GM18498 (cell line): ENCODE data around the gene DPP6.
"Not testable (repeated sequence)": the region's sequence is repeated elsewhere in the genome, so short reads cannot be mapped to it uniquely, and the experiment has no call there.

Source experiments
- ATAC-seq: cut with Tn5 transposase; IDR thresholded peaks from one replicate; pipeline ENCODE4 v1.9.1; 2021; ENCODE audit warnings: mild to moderate bottlenecking, moderate library complexity; ENCODE audit not compliant: unreplicated experiment

The DPP6 gene

DNA sequence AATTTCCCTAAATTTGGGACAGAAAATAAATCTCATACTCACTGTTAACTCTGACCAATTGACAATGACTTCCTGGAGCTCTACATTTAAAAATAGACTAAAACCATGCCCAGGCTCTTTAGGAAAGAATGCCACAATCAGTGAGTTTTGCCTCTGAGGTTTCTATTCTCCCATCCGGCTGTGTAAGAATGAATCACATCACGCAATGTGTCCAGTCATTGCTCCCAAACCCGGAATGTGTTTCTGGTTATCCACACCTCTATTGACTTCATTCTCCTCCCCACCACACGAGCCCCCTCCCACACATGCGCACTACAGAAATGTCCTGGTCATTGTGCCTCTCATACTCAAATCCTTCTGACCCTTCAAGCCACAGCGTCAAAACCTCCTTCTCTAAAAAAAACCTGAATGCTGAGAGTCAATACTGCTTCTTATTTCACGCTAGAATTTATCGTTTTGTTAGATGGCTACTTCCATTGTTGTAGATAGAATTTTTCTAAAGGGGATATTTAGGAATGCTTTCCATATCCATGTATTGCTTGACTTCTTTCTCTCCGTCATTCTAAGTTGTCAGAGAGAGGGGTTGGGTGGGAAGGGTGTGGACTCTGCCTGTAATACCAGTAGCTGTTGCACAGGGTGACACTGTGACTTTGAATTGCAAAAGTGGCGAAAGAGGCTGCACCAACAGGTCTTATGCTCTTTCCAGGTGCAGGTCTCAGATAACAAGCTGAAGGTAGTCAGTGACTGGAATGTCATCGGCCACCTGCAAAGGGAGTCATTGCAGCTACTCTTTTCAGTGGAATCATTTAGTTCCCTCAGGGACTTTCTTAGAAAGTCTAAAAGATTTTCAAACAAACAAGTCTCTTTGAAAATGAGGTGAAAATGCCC, 594.2 kb downstream of the DPP6 start:
- no peak for ATAC-seq

DNA sequence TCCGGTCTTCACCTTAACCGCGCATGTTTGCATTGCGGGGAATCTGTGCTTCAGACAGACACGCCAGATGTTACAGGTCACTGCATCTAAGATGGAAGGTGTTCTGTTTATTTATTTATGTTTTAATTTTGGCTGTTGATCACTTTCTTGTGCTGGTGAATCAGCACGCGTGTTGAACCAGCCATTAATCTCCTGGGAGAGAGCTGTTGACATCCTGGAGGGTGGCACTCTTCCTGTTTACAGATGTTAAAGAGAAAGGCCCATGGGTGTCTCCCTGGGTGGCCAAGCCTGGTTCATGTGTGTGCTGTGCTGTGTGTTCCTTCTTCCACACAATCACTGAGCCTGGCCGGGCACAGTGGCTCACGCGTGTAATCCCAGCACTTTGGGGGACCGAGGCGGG, 595.4 kb downstream of the DPP6 start:
- no peak for ATAC-seq

DNA sequence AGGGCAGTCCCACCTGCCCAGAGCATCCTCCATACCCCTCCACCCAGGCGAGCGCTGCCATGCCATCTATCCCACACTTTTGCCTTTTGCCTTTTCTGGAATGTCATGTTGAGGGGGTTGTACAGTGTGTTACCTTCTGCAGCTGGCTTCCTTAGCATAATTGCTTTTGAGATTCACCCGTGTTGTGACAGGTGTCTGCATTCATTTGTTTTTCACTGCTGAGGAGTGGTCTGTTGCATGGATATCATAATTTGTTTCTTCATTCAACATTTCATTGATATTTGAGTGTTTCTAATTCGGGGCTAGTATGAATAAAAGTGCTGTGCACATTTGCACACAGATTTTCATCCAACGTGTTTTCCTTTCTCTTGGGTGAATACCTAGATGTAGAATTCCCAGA, 596.8 kb downstream of the DPP6 start:
- no peak for ATAC-seq

DNA sequence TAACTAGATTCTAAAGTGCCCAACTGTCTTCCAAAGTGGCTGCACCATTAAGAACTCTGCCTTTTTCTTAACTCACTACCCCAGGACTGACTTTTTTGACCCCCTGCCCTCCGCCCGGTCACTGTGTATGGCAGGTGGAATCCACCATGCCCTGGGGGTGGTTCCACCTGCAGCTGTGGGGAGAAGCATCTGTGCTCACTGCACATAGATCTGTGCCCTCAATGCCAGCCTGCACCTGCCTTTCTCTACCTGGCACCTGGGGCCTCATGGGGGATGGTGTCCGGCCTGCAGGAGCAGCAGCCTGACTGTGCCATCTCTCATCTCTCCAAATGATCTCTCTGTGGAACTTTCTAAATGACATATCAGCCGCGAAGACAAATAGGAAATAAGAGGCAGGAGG, 597.2 kb downstream of the DPP6 start:
- no peak for ATAC-seq

DNA sequence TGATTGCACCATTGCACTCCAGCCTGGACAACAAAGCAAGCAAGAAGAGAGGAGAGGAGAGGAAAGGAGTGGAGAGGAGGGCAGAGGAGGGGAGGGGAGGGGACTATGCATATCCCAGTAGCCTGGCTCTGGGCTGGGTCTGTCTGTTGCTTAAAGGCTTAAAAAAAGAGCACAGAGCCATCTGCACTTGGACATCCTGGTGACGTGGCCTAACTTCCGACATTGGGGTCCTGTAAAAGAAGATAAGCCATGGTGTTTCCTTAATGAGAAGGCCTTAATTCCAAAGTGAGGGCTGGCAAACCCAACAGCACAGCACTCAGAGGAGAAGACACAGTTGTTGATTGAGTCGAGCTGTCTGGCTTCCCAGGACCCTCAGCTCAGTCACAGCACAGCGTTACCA, 598.1 kb downstream of the DPP6 start:
- no peak for ATAC-seq

DNA sequence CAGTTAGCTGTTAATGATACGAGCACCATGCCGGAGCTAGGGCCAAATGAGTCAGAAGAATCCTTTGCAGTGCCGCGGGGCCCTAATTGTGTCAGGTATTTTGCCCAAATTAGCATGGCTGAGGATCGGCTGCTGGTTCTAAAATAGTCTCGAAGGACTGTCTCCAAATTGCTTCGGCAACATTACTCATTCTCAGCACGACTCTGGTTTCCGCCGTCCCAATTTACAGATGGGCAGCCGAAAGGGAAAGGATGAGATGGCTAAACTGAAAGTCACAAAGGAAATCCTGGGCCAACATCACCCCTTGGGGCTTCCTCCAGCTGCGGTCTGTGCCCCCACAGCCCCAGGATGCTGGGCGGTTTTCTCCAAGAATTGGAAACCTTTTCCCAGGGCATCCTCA, 599.3 kb downstream of the DPP6 start:
- ATAC-seq, result no peak

DNA sequence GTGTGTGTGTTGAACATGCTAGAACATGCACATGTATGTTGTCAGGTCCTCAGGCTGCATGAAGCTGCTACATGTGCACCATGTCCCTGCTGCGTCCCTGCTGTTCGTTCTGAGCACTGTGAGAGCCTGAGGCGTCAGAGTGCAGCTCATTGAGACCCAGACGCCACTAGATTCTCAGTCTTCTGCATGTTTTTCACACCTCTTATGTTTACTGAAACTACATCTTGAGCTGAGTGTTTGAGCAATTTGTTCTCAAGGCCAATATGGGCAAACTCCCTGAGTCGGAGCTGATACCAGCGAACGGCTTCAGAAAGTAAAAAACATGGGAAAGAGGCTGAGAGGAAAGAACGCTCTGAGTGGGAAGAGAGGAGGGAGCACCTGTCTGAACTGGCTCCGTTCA, 600.4 kb downstream of the DPP6 start:
- no peak for ATAC-seq

DNA sequence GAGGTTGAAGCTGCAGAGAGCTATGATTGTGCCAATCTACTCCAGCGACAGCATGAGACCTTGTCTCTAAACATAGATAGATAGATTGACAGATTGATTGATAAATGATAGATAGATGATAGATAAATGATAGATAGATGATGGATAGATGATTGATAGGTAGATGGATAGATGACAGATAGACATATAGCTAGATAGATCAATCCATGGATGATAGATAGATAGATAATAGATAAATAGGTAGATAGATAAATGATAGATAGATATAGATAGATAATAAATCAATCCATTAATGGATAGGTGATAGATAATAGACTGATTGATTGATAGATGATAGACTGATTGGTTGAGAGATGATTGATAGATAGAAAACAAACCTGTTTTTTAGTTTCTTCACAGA, 601.1 kb downstream of the DPP6 start:
- ATAC-seq, result no peak

DNA sequence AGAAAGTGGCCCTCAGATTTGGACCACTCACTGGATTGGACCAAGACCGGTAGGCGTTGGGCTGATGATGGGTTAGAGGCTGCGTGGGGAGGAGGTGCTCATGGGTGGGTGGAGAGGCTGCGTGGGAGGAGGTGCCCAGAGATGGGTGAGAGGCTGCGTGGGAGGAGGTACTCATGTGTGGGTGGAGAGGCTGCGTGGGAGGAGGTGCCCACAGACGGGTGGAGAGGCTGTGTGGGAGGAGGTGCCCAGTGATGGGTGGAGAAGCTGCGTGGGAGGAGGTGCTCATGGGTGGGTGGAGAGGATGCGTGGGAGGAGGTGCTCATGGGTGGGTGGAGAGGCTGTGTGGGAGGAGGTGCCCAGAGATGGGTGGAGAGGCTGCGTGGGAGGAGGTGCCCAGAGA, 604.4 kb downstream of the DPP6 start:
- no peak for ATAC-seq

DNA sequence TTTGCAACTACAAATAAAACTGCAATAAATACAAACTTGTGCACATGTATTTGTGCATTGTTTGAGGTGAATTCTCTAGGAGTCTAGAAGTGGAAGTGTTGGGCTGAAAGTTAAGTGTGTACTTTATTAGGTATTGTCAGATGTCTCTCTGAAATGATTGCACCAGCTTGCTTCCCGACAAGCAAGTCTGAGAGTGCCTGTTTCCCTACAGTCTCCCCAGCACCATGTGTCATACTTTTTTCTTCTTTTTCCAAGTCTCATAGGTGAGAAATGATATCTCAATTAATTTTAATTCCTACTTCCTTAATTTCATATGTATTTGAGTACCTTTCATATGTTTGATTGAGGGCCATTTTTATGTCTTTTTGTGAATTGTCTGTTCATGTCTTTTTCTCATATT, 614.6 kb downstream of the DPP6 start:
- no peak for ATAC-seq

DNA sequence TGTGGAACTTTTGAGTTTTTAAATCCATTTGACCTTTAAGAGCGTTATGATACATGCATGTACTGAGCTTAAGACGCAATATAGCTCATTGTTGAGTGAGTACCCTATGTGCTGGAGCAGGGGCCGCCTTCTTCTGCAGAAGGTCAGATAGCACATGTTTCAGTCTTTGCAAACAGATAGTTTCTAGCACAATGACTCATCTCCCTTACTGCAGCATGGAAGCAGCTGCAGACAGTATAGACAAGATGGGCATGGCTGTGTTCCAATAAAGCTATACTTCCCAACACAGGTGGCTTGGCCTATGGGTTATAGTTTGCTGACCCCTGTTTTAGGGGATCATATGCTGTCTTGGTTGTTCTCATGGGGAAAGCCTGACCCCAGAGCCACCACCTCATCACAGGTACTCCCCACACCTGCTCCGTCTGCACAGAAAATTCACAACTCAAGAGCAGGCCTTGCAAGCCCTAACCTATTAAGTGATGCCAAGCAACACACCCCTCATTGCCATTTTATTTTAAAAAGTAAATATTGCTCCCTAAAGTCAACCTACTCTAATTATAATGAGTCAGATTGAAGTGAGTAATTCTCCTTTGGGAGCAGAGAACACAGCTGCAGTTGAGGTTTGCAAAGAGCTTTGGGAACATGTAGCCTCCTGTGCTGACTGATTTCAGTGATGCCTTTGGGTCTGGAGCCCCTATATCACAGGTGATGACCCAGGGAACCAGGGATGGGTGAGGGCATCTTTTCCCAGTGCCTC, 620.6 kb downstream of the DPP6 start:
- ATAC-seq, result no peak

DNA sequence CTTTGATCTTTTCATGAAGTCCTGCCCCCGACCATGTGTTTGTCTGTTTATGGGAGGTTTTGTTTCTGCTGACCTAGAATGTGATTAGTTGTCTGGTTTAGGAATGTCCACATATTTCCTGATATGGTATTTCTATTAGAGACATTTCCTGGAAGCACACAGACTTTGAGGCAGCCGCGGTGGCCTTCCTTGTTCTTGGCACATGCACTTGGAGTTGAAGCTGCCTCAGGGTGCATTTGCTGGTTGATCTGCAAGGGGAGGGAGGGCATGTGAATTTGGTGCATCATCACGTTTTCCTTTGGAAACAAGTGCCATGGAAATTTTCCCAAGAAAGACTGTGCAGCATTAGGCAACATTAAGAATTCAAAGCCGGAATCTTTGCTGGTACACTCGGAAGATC, 622.0 kb downstream of the DPP6 start:
- ATAC-seq, result no peak

DNA sequence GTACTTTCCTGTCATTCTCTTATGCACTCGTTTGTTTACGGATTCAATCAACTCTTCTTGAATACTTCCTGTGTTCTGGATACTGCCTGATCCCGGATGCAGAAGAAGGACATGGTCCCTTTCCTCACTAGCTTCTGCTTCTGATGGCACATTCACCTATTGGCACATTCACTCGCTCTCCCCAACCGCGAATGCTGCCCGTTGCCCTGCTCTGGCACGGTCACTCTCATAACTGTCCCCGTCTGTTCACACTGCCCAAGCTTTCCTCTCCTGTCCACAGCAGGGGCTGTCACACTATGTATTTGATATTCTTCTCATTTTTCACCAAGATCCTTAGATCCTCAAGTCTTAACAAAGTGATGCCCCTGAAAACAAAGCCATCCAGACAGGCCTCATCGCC, 623.4 kb downstream of the DPP6 start:
- no peak for ATAC-seq

DNA sequence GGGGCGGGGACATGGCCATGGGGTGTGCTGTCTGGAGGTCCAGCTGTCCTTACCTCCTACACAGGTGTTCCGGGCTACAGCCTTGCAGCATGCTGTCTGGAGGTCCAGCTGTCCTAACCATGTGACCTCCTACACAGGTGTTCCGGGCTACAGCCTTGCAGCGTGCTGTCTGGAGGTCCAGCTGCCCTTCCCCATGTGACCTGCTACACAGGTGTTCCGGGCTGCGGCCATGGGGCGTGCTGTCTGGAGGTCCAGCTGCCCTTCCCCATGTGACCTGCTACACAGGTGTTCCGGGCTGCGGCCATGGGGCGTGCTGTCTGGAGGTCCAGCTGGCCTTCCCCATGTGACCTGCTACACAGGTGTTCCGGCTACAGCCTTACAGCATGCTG, 623.8 kb downstream of the DPP6 start:
- ATAC-seq, result not testable (repeated sequence)

DNA sequence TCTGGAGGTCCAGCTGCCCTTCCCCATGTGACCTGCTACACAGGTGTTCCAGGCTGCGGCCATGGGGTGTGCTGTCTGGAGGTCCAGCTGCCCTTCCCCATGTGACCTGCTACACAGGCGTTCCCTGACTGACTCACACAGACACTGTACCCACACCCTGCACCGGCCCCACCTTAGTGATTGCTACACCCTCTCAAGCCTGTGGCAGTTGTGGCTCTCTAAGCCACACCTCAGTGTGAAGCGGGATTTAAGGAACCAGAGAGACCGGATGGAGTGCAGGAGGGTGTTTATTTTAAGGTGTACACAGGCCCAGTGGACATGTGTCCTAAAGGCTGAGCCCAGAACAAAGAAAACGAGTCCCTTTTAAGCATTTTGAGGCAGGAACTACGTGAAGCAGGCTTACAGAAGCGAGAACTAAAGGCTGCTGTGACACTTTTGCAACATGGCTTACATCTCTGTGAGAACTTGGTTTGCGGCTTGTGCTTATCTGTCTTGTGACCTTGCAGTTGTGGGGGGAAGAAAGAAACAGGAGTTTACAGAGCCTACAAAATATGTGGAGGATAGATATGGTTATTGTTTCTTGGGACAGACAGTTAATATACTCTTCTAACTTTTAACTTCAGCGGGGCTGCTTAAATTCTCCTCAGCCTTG, 624.4 kb downstream of the DPP6 start:
- no peak for ATAC-seq

DNA sequence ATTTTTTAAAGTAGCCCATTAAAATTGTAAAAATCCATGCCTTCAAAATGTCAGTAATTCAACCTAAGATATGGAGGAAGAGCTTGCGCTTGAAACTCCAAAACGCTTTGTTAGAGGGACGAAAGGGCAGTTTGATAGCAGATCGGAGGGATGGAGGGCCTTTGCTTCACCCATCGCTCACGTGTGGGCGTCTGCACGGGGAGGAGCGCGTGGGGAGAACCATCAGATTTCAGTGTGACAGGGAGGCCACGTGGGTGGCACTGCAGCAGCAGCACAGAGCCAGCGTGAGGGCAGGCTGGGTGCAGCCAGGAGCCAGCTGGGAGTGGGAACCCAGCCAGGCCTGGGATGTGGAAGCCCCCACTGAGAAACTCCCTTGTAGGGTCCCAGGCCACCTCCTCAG, 625.3 kb downstream of the DPP6 start:
- ATAC-seq, result no peak

DNA sequence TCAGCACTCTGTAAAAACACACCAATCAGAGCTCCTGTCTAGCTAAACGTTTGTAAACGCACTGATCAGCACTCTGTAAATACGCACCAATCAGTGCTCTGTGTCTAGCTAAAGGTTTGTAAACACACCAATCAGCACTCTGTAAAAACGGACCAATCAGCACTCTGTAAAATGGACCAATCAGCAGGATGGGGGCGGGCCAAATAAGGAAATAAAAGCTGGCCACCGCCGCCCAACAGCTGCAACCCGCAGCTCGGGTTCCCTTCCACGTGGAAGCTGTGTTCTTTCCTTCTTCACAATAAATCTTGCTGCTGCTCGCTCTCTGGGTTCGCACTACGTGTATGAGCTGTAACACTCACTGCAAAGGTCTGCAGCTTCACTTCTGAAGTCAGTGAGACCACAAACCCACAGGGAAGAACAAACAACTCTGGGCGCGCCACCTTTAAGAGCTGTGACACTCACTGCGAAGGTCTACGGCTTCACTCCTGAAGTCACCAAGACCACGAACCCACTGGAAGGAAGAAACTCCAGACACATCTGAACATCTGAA, 625.9 kb downstream of the DPP6 start:
- not testable (repeated sequence) for ATAC-seq

DNA sequence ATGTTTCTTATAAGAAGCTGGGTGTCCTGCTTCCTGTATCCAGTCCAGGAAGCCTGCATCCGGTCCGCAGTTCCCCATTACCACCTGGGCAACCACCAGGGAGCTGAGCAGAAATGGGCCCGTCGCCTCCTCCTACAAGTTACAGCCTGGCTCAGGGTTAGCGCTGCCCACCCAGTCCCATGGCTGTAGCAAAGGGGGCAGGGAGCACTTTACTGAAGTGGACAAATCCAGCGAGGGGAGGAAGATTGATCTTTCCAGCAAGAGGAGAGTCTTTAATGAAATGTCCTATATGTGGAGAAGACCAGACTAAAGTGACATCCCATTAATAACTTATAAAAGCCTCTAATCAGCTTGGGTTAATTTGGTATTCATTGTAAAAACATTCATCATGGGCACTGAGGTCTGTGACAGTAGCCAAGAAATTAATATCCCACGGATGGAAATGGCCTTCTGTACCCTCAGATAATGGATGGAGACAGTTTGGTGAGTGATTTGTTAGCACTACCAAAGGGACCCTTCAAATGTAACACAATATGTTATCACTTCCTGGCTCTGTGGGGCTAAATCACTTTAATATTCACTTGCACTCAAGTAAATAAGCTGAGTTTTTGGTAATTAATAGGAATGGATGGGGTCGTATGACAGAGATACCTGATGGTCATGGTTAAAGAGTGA, 627.3 kb downstream of the DPP6 start:
- no peak for ATAC-seq

DNA sequence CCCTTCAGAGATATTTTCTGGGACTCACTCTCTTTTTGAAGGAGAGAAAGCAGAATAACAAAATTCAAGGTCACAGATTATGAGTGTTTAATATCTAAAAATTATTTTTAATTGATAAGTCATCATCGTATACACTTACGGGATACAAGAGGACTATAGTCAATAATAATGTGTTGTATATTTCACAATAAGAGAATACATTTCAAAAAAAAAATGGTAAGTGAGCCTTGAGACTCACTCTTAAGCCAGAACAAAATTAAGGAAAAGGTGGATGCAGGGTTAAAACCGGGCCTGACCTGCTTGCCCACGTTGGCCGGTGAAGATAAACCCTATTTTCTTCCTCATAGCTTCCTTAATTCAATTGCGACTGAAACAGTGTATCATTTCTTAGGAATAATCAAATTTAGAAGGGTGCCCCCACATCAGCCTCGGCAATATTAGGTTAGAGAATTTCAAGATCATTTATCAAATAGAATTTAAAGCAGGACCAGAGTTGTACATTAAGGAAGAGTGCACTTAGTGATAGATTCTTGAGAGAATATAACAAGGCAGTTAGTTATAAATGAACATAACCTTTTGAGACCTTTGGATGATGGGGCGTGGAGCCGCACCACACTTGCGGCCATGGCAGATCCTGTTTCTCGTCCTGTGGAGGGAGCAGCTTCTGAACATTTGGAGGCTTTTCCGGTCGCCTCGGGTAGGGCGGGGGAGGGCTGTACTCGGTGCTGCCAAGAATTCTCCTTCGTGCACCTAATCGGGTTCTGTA, 628.9 kb downstream of the DPP6 start:
- ATAC-seq, result no peak

DNA sequence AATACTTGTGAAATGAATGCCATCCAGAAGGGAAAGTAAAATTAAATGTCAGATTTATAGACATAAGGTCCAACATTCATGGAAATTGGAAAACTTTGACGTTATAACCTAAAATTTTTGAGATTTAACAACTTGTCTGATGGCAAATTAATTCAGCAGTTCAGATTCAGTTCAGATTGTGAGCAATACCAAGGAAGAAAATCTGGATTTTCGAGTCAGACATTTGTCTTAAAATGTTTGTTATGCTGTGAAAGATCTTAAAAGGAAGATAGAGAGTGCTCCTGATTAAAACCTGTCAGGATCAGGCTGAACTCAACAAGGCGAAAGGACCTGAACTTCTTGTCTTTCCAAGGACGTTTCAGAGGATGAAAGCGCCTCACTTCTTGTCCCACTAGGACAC, 629.8 kb downstream of the DPP6 start:
- ATAC-seq, result no peak
